HT1080 (cell line): Measurements from ENCODE around the gene L3MBTL4. TPM values are rescaled to one million over a fixed set of nuclear protein-coding genes. Genes with fewer than 3 reads are reported as not detected.
"Not testable (repeated sequence)": the region's sequence is repeated elsewhere in the genome, so short reads cannot be mapped to it uniquely, and the experiment has no call there.

Source experiments
- DNase-seq: peaks from one replicate; pipeline ENCODE4 v3.0.0-alpha.2; 2015; ENCODE audit warnings: low read depth
- total RNA-seq: library from RNA; depleted of rRNA; stranded (reverse); fragments of >200 nt; shearing (Covaris generic); gene quantifications from 2 replicates; pipeline ENCODE4 v1.2.3, GENCODE V29; 2014

Gene L3MBTL4
- total RNA-seq, 1 experiment from 2014 or later: 0.43 TPM

DNA sequence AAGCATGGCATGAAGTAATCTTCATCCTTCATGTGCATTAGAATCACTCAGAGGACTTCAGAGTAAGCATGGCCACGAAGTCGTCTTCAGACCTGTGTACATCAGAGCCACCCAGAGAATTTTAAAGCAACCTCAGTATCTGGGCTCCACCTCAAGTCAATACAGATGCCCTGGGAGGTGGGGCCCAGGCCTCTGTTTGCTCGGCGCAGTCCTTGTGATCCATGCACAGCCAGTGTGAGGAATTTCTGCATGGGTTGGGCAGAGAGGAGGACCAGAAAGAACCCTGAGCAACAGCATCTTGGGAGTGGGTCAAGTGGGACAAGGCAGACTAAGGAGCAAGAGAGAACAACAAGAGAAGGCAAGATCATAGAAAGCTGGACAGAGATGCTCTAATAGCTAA, 299.0 kb downstream of the L3MBTL4 start:
- no peak for DNase-seq

DNA sequence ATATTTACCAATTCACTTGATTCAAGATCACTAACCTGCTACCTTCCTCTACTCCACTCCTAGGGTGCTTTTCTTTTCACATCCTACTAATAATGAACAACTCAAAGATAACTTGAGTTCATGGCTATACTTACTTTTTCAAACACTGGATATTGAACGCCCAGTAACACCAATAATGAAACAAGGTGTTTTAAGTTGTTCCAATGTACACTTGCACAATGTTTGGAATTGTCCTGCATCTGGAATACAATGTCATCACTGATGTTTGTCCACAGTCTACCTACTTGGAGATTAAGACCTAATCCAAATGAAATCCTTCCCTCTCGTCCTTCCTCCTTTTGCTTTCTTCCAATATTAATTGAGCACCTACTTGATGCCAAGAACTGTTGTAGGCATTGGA, 301.1 kb downstream of the L3MBTL4 start:
- DNase-seq: no peak

DNA sequence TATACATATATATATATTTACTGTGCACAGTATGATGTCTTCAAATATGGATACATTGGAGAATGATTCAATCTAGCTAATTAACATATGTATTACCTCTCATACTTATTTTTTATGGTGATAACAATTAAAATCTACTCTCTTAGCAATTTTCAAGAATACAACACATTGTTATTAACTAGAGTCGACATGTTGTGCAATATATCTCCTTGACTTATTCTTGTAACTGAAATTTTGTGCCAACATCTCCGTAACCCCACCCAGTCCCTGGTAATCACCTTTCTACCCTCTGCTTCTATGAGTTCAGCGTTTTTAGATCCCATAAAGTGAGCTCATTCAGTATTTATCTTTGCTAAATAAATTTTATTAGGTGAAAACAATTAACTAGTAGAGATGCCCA, 303.0 kb downstream of the L3MBTL4 start:
- DNase-seq: no peak

GRCh38 chr18:6109743-6110142, 305.0 kb downstream of the L3MBTL4 start:
- DNase-seq: no peak

DNA sequence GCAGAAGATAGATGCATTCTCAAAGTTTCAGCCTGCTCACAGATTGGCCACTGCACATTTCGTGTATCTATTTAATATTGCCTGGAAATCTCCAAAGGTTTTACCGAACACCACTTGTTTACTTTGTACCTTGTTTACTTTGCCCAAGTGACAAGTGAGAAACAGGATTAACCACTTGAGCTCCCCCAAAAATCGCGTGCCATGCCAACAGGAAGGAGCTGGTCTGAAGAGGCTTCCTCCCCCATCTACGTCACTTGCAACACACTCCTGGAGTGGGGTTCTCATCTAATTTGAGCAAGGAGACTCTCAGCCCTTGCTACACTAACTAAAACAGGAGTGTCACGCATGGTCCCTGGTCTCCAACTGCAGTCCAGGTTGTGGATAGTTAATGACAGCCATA, 306.9 kb downstream of the L3MBTL4 start:
- DNase-seq: no peak

- no peak for DNase-seq
Measured at GRCh38 chr18:6106091-6106685, 308.5 kb downstream of the L3MBTL4 start.

DNA sequence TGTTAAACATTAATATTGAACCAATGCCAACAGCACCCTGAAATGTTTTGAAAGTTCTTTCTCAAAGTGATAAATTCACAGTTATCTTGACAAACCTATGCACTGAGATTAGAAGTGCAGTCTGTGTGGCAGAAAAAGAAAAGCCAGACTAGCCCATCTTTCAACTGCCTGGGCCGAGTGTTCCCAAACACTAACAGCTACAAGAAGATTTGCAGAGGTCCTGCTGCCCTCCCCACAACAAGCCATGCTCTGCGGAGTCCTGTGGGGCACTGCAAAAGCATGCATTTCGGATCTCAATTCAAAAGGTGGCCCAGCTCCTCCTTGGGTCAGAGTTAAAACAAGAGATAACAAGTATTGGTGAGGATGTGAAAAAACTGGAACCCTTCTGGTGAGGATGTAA, 311.0 kb downstream of the L3MBTL4 start:
- no peak for DNase-seq

DNA sequence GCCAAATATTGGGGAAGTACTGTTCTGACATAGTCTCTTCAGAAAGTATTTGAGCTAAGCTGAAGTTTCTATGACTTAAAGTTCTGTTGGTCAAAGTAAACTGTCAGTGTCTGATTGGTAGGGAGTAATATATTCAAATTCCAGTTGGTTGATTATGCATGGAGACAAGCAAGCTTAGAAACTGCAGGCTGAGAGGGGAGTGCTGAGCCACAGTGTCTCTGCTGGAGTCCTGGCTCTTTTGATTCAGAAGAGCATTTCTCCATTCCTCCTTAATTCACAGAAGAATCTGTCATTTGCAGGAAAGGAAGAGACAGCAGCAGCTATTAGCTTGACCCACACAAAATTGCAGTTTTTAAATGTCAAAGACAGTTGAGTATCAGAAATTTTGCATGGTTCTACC, 318.0 kb downstream of the L3MBTL4 start:
- DNase-seq: no peak

GRCh38 chr18:6088432-6088831, 326.3 kb downstream of the L3MBTL4 start:
- no peak for DNase-seq

DNA sequence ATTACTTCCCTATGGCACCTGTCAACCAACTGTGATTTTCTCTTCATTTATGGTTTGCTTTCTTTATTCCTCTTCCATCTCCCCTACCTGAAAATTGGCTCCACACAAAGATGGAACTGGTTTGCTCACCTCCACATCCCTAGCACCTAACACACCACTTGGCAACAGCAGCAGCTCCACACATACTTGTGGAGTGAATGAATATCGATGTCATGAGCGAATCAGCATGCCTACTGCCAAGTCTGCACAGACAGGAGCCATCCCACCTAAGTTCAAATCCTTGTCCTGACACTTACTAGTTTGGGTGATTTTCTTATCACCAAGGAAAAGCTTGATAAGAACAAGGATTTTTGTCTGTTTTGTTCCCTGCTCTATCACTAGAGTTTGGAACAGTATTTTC, 328.0 kb downstream of the L3MBTL4 start:
- DNase-seq: no peak

DNA sequence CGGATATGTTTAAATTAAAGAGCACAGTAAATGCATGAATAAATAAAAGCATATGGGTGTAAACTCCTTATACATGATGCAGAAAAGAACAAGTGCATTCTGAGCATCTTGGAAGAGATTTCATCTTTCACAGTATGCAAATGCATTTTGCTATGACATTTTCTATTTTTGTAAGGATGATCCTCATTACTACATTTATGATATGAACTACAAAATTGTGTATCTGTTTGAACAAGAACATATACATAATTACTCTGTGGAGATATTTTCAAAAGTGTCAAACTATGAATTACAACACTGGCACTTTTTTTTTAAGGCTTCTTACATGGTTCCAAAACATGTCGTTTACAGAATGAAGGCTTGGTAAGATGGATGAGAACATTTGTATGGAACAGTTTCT, 335.3 kb downstream of the L3MBTL4 start:
- no peak for DNase-seq

DNA sequence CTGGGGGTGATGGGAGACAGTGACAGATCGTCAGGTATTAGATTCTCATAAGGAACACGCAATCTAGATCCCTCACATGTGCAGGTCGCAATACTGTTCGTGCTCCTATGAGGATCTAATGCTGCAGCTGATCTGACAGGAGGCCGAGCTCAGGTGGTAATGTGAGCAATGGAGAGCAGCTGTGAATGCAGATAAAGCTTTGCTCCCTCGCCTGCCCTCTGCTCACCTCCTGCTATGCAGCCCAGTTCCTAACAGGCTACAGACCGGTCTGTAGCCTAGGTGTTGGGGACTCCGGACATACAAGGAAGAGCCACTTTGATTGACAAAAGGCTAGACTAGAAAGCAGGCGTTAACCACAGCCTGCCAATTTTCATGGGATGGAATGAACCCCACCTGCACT, 335.8 kb downstream of the L3MBTL4 start:
- DNase-seq: no peak

GRCh38 chr18:6072423-6072822, 342.3 kb downstream of the L3MBTL4 start:
- not testable (repeated sequence) for DNase-seq

DNA sequence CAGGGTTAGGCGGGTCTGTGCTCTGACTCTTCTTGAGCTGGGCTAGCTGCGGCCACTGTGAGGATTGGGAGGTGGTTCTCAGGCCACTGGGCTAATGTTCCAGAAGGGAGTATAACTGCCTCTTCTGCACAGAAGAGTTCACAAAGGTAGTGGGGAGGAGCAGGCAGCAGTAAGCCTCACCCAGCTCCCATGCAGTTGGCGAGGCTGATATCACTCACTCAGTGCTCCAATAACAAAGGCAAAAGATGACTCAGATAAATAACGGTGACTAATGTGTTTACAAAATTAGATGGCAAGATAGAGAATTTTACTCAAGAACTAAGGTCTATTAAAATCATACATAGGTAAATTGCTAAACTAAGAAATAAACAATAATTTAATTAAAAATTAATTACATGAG, 345.2 kb downstream of the L3MBTL4 start:
- DNase-seq: peak; percentile 9

- no peak for DNase-seq
Measured at GRCh38 chr18:6069103-6069502, 345.6 kb downstream of the L3MBTL4 start.

DNA sequence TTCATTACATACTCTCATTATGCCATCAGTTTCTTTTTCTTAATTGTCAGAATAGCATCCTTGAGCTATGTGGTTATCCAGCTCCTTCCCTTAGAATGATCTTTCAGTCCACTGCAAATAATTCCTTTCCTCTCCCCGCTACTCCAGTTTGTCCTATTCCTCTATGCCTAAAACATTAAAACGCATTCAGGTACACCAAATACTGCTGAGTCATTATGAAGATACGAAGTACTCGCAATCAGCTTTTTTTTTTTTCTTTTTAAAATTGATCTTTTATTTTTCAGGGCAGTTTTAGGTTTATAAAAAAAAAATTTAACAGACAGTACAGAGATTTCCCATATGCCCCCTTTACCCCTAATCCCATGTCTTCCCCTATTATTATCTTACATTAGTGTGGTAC, 354.6 kb downstream of the L3MBTL4 start:
- no peak for DNase-seq

- DNase-seq: no peak
Measured at GRCh38 chr18:6059551-6059950, 355.2 kb downstream of the L3MBTL4 start.

DNA sequence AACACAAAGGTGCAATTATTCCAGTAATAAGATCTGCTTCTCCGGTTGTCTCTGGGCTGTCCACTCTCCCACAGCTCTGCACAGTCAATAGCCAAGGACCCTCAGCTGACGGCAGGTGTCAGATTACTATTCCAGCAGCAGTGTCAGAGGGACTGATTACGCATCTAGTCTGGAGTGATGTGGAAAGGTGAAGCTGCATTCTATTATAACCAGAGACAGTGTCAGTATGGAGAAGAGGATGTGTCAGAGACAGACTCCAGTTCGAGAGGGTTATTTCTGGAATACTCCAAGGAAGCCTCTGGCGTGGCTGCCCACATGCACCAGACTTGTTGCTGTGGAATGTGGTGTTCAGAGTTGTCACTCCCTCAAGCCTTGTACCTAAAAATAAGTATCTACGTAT, 355.8 kb downstream of the L3MBTL4 start:
- peak; percentile 87 for DNase-seq

DNA sequence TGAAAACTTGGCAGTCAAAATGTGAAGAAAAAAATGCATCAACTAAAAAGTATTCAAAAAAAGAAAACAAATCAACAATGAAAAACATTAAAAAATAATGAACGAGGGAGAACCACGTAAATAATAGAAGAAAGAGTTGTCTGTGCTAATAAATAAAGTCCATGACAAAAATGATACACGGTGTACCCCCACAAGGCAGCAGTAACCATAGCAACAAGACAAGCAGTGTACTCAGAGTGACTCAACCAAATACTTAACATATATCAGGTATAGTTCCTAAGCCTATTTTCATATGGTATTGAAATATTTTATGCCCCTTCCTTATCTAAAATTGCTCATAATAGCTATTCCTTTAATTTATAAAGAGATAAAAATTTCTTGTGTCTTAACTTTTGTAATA, 357.1 kb downstream of the L3MBTL4 start:
- DNase-seq: no peak

- peak; percentile 61 for DNase-seq
Measured at GRCh38 chr18:6056171-6056910, 358.4 kb downstream of the L3MBTL4 start.

GRCh38 chr18:6055711-6056110, 359.0 kb downstream of the L3MBTL4 start:
- peak; percentile 86 for DNase-seq

GRCh38 chr18:6054256-6054842, 360.4 kb downstream of the L3MBTL4 start:
- DNase-seq: no peak

DNA sequence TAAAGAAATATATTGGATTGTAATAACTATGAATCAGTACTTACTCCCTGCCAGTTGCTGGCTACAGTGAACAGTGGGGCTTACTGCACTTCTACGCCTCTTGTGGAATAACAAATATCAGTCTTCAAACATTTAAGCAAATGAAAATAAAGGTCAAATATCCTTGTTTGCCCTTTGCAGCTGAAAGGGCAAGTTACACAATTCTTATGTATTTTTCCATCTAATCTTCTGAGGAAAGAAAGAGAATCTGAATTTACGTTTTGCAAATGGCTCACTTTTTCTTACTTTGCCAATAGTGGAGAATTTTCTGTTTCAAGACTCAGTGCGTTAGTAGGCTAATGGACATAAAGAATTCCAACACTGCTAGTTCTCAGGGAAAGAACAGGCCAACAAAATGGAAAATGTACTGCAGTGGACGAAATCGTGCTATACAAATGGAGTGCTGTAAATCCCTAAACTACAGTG, 362.2 kb downstream of the L3MBTL4 start:
- DNase-seq: no peak
